HepG2 (cell line): Measurements from ENCODE around the gene PIK3CG. TPM values are rescaled to one million over a fixed set of nuclear protein-coding genes. Genes with fewer than 3 reads are reported as not detected.

Experiments used
- ATAC-seq: fragments of 200-7000 bp; cut with Tn5 transposase; 3 replicates; pipeline ENCODE4 v1.9.1; 2020; ENCODE audit warnings: mild to moderate bottlenecking, moderate library complexity
- BruUV-seq: library from RNA; stranded (reverse); fragments of 400-500 nt; replicated peaks from 2 replicates; lab custom pipeline; 2021; lab: Mats Ljungman, UMichigan
- CTCF ChIA-PET: fragments of 300-600 bp; formaldehyde crosslinking; extraction: SDS; loops from one replicate; lab custom pipeline; 2021; ENCODE audit warnings: low total read pairs, inconsistent platforms, low intra/inter-chr PET ratio; lab: Yijun Ruan, JAX
- POLR2A ChIA-PET: fragments of 350-600 bp; sonication (Branson Sonifier 250); formaldehyde crosslinking; loops from one replicate; lab custom pipeline; 2020; ENCODE audit warnings: antibody characterized with exemption, inconsistent platforms; lab: Yijun Ruan, JAX
- DNase-seq: peaks from one replicate; pipeline ENCODE4 v3.0.0-alpha.2; 2015; ENCODE audit warnings: low spot score
- FAIRE-seq: peaks from 3 replicates; lab custom pipeline; 2011; peaks lifted over from hg19 to GRCh38; lab: Jason Lieb, UNC
- H2AFZ ChIP-seq: one replicate; pipeline ENCODE4 v1.6.1; 2011; ENCODE audit warnings: low read length, inconsistent platforms
- H3K27ac ChIP-seq: fragments of 300-600 bp; 3 replicates; pipeline ENCODE4 v1.8.0; 2011; ENCODE audit warnings: mixed run types, mild to moderate bottlenecking, mixed read lengths, low read length, inconsistent platforms; ENCODE audit not compliant: insufficient read depth; ENCODE audit errors: extremely low read length
- H3K27me3 ChIP-seq, 2 experiments: fragments of 200-600 bp in 1 of 2; 2 replicates in 1 of 2; 3 replicates in 1 of 2; pipeline versions ENCODE4 v1.6.0 to v1.8.0; 2011; ENCODE audit warnings: low read length in 2 of 2, mild to moderate bottlenecking in 2 of 2, moderate library complexity in 2 of 2, inconsistent platforms in 1 of 2; ENCODE audit not compliant: insufficient read depth in 2 of 2, control insufficient read depth in 1 of 2
- H3K36me3 ChIP-seq, 2 experiments: fragments of 200-600 bp in 1 of 2; replicated peaks in 1 of 2; 2 replicates in 1 of 2; 3 replicates in 1 of 2; pipeline versions ENCODE4 v1.5.1 to v1.8.0; 2011; ENCODE audit warnings: low read length in 2 of 2, inconsistent platforms in 1 of 2; ENCODE audit not compliant: insufficient read depth in 2 of 2, control insufficient read depth in 1 of 2
- H3K4me1 ChIP-seq: 2 replicates; pipeline ENCODE4 v1.5.1; 2012; ENCODE audit warnings: low read length, inconsistent platforms; ENCODE audit not compliant: insufficient read depth
- H3K4me2 ChIP-seq: 2 replicates; pipeline ENCODE4 v1.6.0; 2011; ENCODE audit warnings: low read depth, low read length, inconsistent platforms
- H3K4me3 ChIP-seq, 3 experiments: fragments of 200-600 bp in 1 of 3; sonication (generic), shearing (Covaris generic) in 1 of 3; replicated peaks in 1 of 3; 2 replicates each; pipeline ENCODE4 v1.5.1; 2011 to 2016; ENCODE audit warnings: low read length in 3 of 3, inconsistent platforms in 2 of 3, low read depth in 2 of 3, mild to moderate bottlenecking in 2 of 3, control low read depth in 1 of 3, mixed read lengths in 1 of 3; ENCODE audit not compliant: insufficient read depth in 1 of 3
- H3K79me2 ChIP-seq: one replicate; pipeline ENCODE4 v1.6.1; 2011; ENCODE audit warnings: low read length, inconsistent platforms; ENCODE audit not compliant: insufficient read depth
- H3K9ac ChIP-seq: 2 replicates; pipeline ENCODE4 v1.6.0; 2011; ENCODE audit warnings: mild to moderate bottlenecking, low read depth, low read length, inconsistent platforms; ENCODE audit not compliant: insufficient read depth
- H3K9me3 ChIP-seq: 2 replicates; pipeline ENCODE4 v1.5.1; 2012; ENCODE audit warnings: mild to moderate bottlenecking, low read length
- H4K20me1 ChIP-seq: 2 replicates; pipeline ENCODE4 v1.6.0; 2011; ENCODE audit warnings: inconsistent platforms, mild to moderate bottlenecking, low read length, moderate library complexity; ENCODE audit not compliant: insufficient read depth
- CREB1 ChIP-seq, 2 experiments: fragments of 450-650 bp in 1 of 2; IDR thresholded peaks; 2 replicates each; pipeline ENCODE4 v1.6.1; 2016 to 2017; ENCODE audit warnings: control low read depth in 1 of 2, mild to moderate bottlenecking in 1 of 2, missing compliant biosample characterization in 1 of 2, missing genetic modification characterization in 1 of 2
- FUBP1 ChIP-seq: sonication (generic); formaldehyde crosslinking; IDR thresholded peaks from 2 replicates; pipeline ENCODE4 v1.5.1; 2020; ENCODE audit warnings: missing genetic modification reagents, mild to moderate bottlenecking, borderline replicate concordance
- POGK ChIP-seq: sonication (generic); formaldehyde crosslinking; conservative IDR thresholded peaks from 2 replicates; pipeline ENCODE4 v1.8.0; 2022; ENCODE audit warnings: mild to moderate bottlenecking, moderate library complexity, missing genetic modification reagents
- PRDM4 ChIP-seq: sonication (generic); formaldehyde crosslinking; IDR thresholded peaks from 2 replicates; pipeline ENCODE4 v1.9.0; 2021; ENCODE audit warnings: missing genetic modification reagents, borderline replicate concordance
- ZNF33B ChIP-seq: sonication (generic); formaldehyde crosslinking; IDR thresholded peaks from 2 replicates; pipeline ENCODE4 v1.5.1; 2020; ENCODE audit warnings: mild to moderate bottlenecking, missing genetic modification reagents
- ZNF609 ChIP-seq: sonication (generic); formaldehyde crosslinking; IDR thresholded peaks from 2 replicates; pipeline ENCODE4 v1.4.0; 2020; ENCODE audit warnings: mild to moderate bottlenecking, missing genetic modification reagents, borderline replicate concordance
- ZNF737 ChIP-seq: sonication (generic); formaldehyde crosslinking; IDR thresholded peaks from 2 replicates; pipeline ENCODE4 v1.5.0; 2020; ENCODE audit warnings: missing genetic modification reagents, mild to moderate bottlenecking, borderline replicate concordance
- WGBS: methylation state at CpG from one replicate; pipeline ENCODE4 v1.1.6; 2017; ENCODE audit warnings: low lambda C conversion rate; 5-methylcytosine and 5-hydroxymethylcytosine counted together
- in situ Hi-C: cut with HindIII; loops from 2 replicates; pipeline ENCODE4 v1.10.0; 2017; ENCODE audit warnings: low pct_unique_long_range_greater_than_20kb; ENCODE audit not compliant: extremely low pct_ligation_motif_present
- intact Hi-C: fragments of 100-400 bp; cut with micrococcal nuclease; formaldehyde crosslinking; loops from one replicate; pipeline ENCODE4 v1.10.0; 2022; ENCODE audit not compliant: unreplicated experiment
- polyA plus RNA-seq, 8 experiments: library from polyadenylated mRNA; depleted of rRNA in 3 of 8; stranded (reverse) in 7 of 8; unstranded in 1 of 8; fragments of >200 nt; fragmentation: Illumina TruSeq in 4 of 8; extraction: Trizol in 4 of 8; gene quantifications; 2 replicates each; pipeline versions ENCODE4 v1.2.1 to v1.2.3, GENCODE V29; 2011 to 2016; ENCODE audit warnings: low read depth in 4 of 8, missing spikeins in 1 of 8, mixed read lengths in 1 of 8; ENCODE audit not compliant: insufficient read depth in 1 of 8
- total RNA-seq, 5 experiments: library from RNA; depleted of rRNA; stranded (reverse); fragments of >200 nt; fragmentation: Illumina TruSeq; extraction: Trizol; gene quantifications; 2 replicates each; pipeline ENCODE4 v1.2.3, GENCODE V29; 2016; ENCODE audit warnings: low read depth in 1 of 5

The PIK3CG gene
- total and polyA plus RNA-seq, 2 of the 13 experiments (the other 11 are each of a cell fraction or from before 2014, with no cell fraction given) = not detected

GRCh38 chr7:106863274-106863997, 1.6 kb upstream of the PIK3CG start (continued):
- TF ChIP-seq PRDM4 (CRISPR knock-in tag) (no peak), FUBP1 (no peak)

- Histone ChIP-seq H3K79me2 (no peaks in the 10 kb centered on the region), H3K9me3 (no peaks in the 10 kb centered on the region), H3K4me3 (no peak overlapping the region), H3K27ac (no peak overlapping the region), H4K20me1 (no peaks in the 10 kb centered on the region), H3K36me3 (no peaks in the 10 kb centered on the region)
- intact Hi-C loops = no loop called here
- POLR2A ChIA-PET = no interaction called here
- DNase-seq = no peak
- in situ Hi-C loops = no loop called here
- WGBS = 5% methylated on average over 2 of the region's 2 CpGs
- no peak for TF ChIP-seq ZNF609 (CRISPR knock-in tag)
- no peak for TF ChIP-seq ZNF33B (CRISPR knock-in tag)
- no peak for TF ChIP-seq CREB1 (IDR thresholded peaks at IDR 0.05)
- TF ChIP-seq CREB1 (CRISPR knock-in tag; IDR thresholded peaks at IDR 0.05) = no peak
- no peak for TF ChIP-seq POGK (CRISPR knock-in tag)
- no peak for TF ChIP-seq ZNF737 (CRISPR knock-in tag)
- TF ChIP-seq, all 625 proteins: peak for 0
- Histone ChIP-seq H2AFZ (no peak overlapping the region), H3K4me1 (no peaks in the 10 kb centered on the region), H3K4me2 (no peak overlapping the region), H3K27me3 (no peaks in the 10 kb centered on the region), H3K9ac (no peak overlapping the region)
- ATAC-seq (no peak), FAIRE-seq (no peak)
- BruUV-seq = no TSS peak
- CTCF ChIA-PET = no interaction called here
These were observed 592 bp upstream of the PIK3CG start for GRCh38 chr7:106864298-106865081.
